ENCODE results near the gene ALDH1A3.

The ALDH1A3 gene

GRCh38 chr15:100948430-100948762 lies 68.8 kb downstream of the ALDH1A3 start:
- H3K36me3 ChIP-seq (ENCODE audit: control insufficient read depth, insufficient read depth, low read length), result no peaks in the 10 kb centered on the region

GRCh38 chr15:100949691-100950090 lies 70.1 kb downstream of the ALDH1A3 start:
- no peak overlapping the region for H2AFZ ChIP-seq
- H3K27me3 ChIP-seq (ENCODE audit: control insufficient read depth, insufficient read depth, low read length), result no peaks in the 10 kb centered on the region
- TF ChIP-seq CTCF (IDR thresholded peaks at IDR 0.05), result no peak

More at GRCh38 chr15:100948430-100948762, 68.8 kb downstream of the ALDH1A3 start:
- Histone ChIP-seq H3K4me1 (no peaks in the 10 kb centered on the region), H3K27ac (no peak overlapping the region), H3K9ac (no peak overlapping the region), H3K27me3 (ENCODE audit: control insufficient read depth, insufficient read depth, low read length) (no peaks in the 10 kb centered on the region), H2AFZ (no peak overlapping the region), H3K4me2 (ENCODE audit: low read length) (no peak overlapping the region), H3K9me3 (ENCODE audit: control insufficient read depth, low read length) (no peaks in the 10 kb centered on the region), H3K79me2 (no peaks in the 10 kb centered on the region), H3K4me3 (ENCODE audit: low read depth, low read length) (no peak overlapping the region)
- no peak for TF ChIP-seq CTCF (IDR thresholded peaks at IDR 0.05)

GRCh38 chr15:100951965-100952364 lies 72.3 kb downstream of the ALDH1A3 start:
- H3K9me3 ChIP-seq (ENCODE audit: control insufficient read depth, low read length), result no peaks in the 10 kb centered on the region
- H2AFZ ChIP-seq, result no peak overlapping the region
- H3K4me2 ChIP-seq (ENCODE audit: low read length), result no peak overlapping the region
- no peaks in the 10 kb centered on the region for H3K79me2 ChIP-seq
- TF ChIP-seq CTCF (IDR thresholded peaks at IDR 0.05), result no peak
- H3K4me3 ChIP-seq (ENCODE audit: low read depth, low read length), result no peak overlapping the region
- H3K27me3 ChIP-seq (ENCODE audit: control insufficient read depth, insufficient read depth, low read length), result no peaks in the 10 kb centered on the region
- H3K36me3 ChIP-seq (ENCODE audit: control insufficient read depth, insufficient read depth, low read length), result no peaks in the 10 kb centered on the region
- H3K4me1 ChIP-seq, result no peaks in the 10 kb centered on the region
- H3K9ac ChIP-seq, result no peak overlapping the region
- H3K27ac ChIP-seq, result no peak overlapping the region

More at GRCh38 chr15:100949691-100950090, 70.1 kb downstream of the ALDH1A3 start:
- Histone ChIP-seq H3K4me2 (ENCODE audit: low read length) (no peak overlapping the region), H3K79me2 (no peaks in the 10 kb centered on the region), H3K4me1 (no peaks in the 10 kb centered on the region), H3K4me3 (ENCODE audit: low read depth, low read length) (no peak overlapping the region), H3K36me3 (ENCODE audit: control insufficient read depth, insufficient read depth, low read length) (no peaks in the 10 kb centered on the region), H3K27ac (no peak overlapping the region), H3K9ac (no peak overlapping the region), H3K9me3 (ENCODE audit: control insufficient read depth, low read length) (no peaks in the 10 kb centered on the region)

GRCh38 chr15:100952566-100952965 lies 72.9 kb downstream of the ALDH1A3 start:
- no peak for TF ChIP-seq CTCF (IDR thresholded peaks at IDR 0.05)
- no peaks in the 10 kb centered on the region for H3K36me3 ChIP-seq (ENCODE audit: control insufficient read depth, insufficient read depth, low read length)
- no peak overlapping the region for H2AFZ ChIP-seq
- H3K79me2 ChIP-seq, result no peaks in the 10 kb centered on the region
- H3K27ac ChIP-seq, result no peak overlapping the region
- H3K4me1 ChIP-seq, result no peaks in the 10 kb centered on the region
- H3K9me3 ChIP-seq (ENCODE audit: control insufficient read depth, low read length), result no peaks in the 10 kb centered on the region
- H3K4me3 ChIP-seq (ENCODE audit: low read depth, low read length), result no peak overlapping the region
- no peak overlapping the region for H3K9ac ChIP-seq
- no peak overlapping the region for H3K4me2 ChIP-seq (ENCODE audit: low read length)
- no peaks in the 10 kb centered on the region for H3K27me3 ChIP-seq (ENCODE audit: control insufficient read depth, insufficient read depth, low read length)

- Histone ChIP-seq H3K27me3 (ENCODE audit: control insufficient read depth, insufficient read depth, low read length) (no peaks in the 10 kb centered on the region), H3K79me2 (no peaks in the 10 kb centered on the region), H3K9ac (no peak overlapping the region), H3K9me3 (ENCODE audit: control insufficient read depth, low read length) (no peaks in the 10 kb centered on the region), H3K4me1 (no peaks in the 10 kb centered on the region), H3K4me2 (ENCODE audit: low read length) (no peak overlapping the region), H3K36me3 (ENCODE audit: control insufficient read depth, insufficient read depth, low read length) (no peaks in the 10 kb centered on the region), H2AFZ (no peak overlapping the region), H3K27ac (no peak overlapping the region), H3K4me3 (ENCODE audit: low read depth, low read length) (no peak overlapping the region)
- TF ChIP-seq CTCF (IDR thresholded peaks at IDR 0.05), result no peak
Observed at GRCh38 chr15:100958326-100959065, 78.9 kb downstream of the ALDH1A3 start.
